MM.1S (cell line): ENCODE data around the gene UHRF1.

Experiments used
- CTCF ChIP-seq: fragments of 300-600 bp; sonication (generic); IDR thresholded peaks from 2 replicates; pipeline ENCODE4 v1.5.1; 2016; ENCODE audit warnings: antibody characterized with exemption, low read length, mixed read lengths
- EZH2 ChIP-seq: fragments of 300-600 bp; sonication (generic); optimal IDR thresholded peaks from 2 replicates; pipeline ENCODE3; 2017; ENCODE audit warnings: low read depth, mild to moderate bottlenecking, antibody characterized with exemption, low read length, mixed read lengths
- EZH2phosphoT487 ChIP-seq: fragments of 300-600 bp; sonication (generic); IDR thresholded peaks from 2 replicates; pipeline ENCODE4 v1.6.1; 2018; ENCODE audit warnings: antibody characterized with exemption, low read length

- TF ChIP-seq CTCF (no peak), EZH2phosphoT487 (no peak), EZH2 (no peak)
These were observed 14.0 kb downstream of the UHRF1 start for GRCh38 chr19:4923276-4923747.
